Activated T-cell treated with anti-CD3 and anti-CD28 coated beads for 48 hours (primary cell): ENCODE measurements around the gene ST7.

ENCODE experiments used
- DNase-seq: peaks from one replicate; pipeline ENCODE4 v3.0.0-alpha.2; 2020; ENCODE audit warnings: low read depth

Gene ST7

DNA sequence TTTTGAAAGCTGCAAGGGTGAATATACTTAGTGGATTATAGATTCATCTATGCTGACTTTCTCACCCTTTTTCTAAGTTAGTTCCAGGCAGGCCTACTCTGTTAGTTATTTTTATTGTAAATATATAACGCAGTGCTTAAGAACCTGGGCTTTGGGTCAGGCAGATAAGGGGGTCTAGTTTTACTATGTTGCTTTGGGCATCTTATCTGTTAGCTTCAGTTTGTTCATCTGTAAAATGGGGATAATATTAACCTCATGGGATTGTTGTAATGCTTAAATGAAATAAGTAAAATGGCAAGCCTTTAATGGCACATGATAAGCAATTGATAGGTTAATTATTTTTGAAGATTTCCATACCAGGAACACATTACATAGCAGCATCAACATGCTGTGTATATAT, 79.5 kb downstream of the ST7 start:
- no peak for DNase-seq

- no peak for DNase-seq
Measured at GRCh38 chr7:117034851-117035464, 81.7 kb downstream of the ST7 start.

- DNase-seq: no peak
Measured at GRCh38 chr7:117035465-117035862, 82.2 kb downstream of the ST7 start.

DNA sequence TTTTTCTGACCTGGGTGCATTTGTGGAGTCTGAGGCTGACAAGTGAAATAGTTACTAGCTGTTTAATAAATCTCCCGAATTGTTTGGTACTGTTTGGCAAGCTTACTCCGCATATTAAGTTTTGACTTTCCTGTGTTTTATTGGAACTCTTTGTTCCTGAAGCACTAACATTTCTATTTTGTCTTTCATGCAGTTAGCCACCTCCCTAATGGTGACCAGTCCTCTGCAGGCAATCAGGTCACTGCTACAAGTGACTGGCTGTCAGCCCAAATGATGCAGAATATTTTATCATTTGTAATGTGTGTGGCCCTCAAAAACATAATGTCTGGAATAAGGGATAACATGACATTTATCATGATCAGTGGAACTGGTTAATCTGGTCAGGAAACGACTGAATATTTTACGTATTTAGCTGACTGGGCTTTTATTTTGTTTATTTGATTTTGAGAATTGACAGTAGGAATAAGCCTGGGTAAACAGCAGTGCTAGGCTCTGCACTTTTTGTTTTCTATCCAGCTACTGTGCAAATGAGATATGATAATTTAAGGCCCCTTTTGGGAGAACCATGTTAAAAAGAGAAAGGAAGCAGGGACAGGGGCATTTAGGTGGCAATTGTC, 82.9 kb downstream of the ST7 start:
- DNase-seq: no peak

DNA sequence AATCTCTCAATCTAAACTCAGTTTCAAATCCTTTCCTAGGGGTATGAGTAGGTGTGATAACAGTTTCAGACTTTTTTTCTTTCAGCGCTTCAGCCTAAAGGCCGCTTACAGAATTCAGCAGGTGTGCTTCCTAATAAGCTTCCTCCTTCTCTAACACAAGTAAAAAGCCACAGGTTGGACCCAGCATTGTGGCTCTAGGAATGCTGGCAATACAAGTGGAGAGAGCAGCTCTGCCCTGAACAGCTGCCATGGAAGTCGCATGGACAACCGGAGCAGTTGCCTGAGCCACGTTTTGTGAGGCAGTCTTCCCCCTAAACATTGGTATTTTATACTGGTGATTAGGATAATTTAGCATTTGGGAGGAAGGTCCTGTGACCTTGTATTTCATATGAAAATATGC, 83.5 kb downstream of the ST7 start:
- no peak for DNase-seq

DNA sequence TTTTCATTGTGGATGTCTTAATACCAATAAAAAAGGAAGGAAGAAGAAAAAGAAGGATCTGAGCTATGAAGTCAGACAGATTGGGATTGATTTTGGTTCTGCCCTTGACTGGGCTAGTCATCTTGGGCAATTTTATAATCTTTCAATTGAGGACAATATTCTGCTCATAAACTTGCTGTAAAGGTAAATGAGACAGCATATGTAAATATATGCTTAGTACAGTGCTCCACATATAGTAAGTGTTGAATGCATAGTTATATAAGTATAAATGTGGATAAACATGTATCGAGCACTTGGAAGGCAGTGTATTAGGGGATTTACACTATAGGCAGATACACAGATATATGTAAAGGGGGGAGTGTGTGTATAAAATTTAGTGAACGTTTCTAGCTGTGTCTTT, 85.1 kb downstream of the ST7 start:
- DNase-seq: no peak

DNA sequence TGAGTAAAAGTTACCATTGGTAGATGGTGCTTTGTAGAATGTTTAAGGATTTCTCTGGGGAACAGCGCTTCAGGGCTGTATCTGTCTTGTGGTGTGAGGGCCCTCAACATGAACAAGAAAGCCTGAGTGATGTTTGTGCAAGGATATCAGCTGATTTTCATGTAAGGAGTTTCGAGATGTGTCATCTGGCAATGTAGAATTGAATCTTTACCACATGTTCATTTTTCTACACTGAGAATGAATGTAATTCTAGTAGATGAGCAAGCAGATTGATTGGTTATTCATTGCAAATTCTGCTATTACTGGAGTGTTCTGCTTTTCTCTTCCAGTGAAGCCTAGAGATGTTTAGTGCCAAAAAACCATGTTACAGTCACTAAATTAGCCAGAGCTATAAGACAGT, 87.7 kb downstream of the ST7 start:
- no peak for DNase-seq

GRCh38 chr7:117041822-117042221, 88.5 kb downstream of the ST7 start:
- no peak for DNase-seq

- no peak for DNase-seq
Measured at GRCh38 chr7:117043108-117043825, 90.0 kb downstream of the ST7 start.

GRCh38 chr7:117044664-117045063, 91.4 kb downstream of the ST7 start:
- DNase-seq: no peak

GRCh38 chr7:117045927-117046710, 92.8 kb downstream of the ST7 start:
- no peak for DNase-seq

DNA sequence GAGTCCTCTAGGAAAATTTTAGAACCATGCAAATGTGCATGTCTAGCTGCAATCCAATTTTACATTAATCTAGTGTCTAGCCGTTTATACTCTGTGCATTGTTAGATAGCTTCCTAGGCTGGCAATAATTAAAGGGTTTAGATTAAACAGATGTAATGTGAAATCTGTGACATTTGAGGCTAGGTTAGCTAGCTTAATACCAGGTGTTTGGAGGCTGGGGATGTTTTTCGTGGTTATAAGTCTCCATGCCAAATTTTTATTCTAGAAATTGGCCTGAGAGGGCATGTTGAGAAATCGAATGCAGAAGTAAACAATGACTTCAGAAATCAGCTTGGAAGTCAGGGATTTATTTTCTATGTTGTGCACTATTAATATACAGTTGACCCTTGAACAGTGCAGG, 94.2 kb downstream of the ST7 start:
- DNase-seq: no peak

DNA sequence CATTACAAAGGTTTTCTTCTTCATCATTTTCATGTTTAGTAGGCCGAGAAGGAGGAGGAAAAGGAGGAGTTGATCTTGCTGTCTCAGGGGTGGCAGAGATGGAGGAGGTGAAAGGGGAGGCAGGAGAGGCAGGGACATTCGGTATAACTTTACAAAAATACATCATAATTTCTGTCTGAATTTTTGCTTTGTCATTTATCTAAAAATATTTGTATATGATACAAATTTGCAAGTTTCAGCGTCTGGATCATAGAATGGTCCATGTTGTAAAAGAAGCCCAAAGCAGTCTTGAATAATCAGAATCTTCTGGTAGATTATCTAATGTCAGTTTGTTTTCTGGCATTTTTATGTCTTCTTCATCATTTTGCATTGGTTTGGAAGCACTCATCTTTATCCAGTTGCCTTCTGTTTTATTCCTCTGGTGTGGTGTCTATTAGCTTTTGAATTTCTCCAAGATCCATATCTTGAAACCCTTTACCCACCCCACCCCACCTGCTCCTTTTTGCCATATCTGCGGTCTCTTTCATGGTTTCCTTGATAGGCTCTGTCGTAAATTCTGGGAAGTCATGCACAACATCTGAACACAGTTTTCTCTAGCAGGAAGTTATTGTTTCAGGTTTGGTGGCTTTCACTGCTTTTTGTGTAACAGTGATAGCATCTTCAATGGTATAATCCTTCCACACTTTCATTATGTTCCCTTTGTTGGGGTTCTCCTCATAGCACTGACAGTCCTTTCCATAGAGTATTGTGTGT, 95.0 kb downstream of the ST7 start:
- DNase-seq: no peak

GRCh38 chr7:117048882-117049281, 95.6 kb downstream of the ST7 start:
- DNase-seq: no peak

GRCh38 chr7:117051808-117052207, 98.5 kb downstream of the ST7 start:
- DNase-seq: no peak

DNA sequence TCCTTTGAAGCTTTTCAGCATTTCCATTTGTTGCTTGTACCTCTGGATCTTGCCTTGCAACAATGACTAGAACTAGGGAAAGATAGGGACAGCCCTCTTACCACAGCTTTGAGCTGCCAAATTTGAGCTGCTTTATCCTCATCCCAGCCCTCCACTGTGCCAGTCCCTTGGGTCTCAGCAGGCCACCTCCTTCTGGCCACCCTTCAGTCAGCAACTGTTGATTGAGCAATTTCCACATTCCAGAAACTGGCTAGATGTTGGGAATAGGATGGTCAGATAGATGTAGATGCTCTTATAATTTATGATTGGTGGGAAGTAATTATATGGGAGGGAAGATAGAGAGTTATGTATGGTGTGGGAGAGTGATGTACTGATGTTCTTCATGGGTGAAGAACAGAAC, 100.1 kb downstream of the ST7 start:
- DNase-seq: no peak

GRCh38 chr7:117061751-117062150, 108.5 kb downstream of the ST7 start:
- no peak for DNase-seq

DNA sequence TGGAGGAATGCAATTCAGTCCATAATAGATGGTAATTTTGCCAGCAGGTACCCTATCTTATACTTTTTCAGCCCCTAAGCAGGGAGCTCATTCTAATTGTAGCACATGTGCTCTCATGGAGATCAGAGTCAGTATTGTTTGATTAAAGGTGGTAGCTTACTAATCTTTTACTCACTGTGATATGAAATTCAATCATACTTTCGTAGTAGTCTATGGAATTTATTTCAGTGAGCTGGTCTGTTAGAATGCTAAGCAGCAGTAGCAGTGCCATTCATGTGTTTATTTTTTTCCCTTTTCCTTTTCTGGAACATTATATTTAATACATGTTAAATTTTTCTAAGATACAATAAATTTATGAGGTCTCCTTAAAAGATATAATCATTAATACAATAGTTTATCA, 109.0 kb downstream of the ST7 start:
- no peak for DNase-seq

GRCh38 chr7:117064688-117065087, 111.4 kb downstream of the ST7 start:
- DNase-seq: no peak

GRCh38 chr7:117065571-117066150, 112.4 kb downstream of the ST7 start:
- DNase-seq: no peak

DNA sequence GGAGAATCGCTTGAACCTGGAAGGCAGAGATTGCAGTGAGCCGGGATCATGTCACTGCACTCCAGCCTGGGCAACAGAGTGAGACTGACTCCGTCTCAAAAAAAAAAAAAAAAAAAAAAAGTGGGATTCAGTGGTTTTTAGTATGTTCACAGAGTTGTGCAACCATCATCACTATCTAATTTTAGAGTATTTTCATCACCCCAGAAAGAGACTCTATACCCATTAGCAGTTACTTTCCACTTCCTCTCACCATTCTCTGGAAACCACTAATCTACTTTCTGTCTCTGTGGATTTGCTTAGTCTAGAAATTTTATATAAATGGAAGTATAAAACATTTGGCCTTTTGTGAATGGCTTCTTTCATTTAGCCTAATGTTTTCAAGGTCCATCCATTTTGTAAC, 113.4 kb downstream of the ST7 start:
- DNase-seq: no peak

GRCh38 chr7:117067340-117067739, 114.0 kb downstream of the ST7 start:
- DNase-seq: no peak
